Measurements from ENCODE around the gene MSH5. TPM values are rescaled to one million over a fixed set of nuclear protein-coding genes. Genes with fewer than 3 reads are reported as not detected.

Gene MSH5
- total and polyA plus RNA-seq, 9 of the 15 experiments (the other 6 are each of a cell fraction or from before 2014, with no cell fraction given) = 12.5 to 104 (median 46.6) TPM

DNA sequence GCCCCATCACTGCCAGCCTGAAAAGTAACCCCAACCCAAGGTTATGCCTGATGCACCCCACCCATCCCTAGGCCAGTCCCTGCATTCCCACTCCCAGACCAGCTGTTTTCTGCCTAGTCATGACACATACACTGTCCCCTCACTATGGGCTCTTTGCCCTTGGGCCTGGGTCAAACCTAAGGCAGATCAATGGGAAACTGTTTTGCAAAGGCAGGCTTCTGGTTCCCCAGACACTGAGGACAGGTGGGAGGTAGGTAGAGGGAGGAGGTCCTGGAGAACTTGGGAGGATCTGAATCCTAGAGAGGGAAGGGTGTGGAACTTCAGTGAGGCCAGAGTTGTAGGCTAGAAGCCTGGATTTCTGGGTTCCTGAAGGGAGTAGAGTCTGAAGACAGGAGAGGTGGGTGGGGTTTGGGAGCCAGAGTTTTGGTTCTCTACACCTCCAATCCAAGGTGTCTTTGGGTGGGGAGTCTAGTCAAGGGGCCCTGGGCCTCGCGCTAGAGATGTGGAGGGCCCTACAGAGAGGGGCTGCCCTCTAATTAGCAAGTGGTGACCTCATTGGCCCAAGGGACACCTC is 5.5 kb upstream of the MSH5 start (continued):
- TF ChIP-seq, protein P1, sequence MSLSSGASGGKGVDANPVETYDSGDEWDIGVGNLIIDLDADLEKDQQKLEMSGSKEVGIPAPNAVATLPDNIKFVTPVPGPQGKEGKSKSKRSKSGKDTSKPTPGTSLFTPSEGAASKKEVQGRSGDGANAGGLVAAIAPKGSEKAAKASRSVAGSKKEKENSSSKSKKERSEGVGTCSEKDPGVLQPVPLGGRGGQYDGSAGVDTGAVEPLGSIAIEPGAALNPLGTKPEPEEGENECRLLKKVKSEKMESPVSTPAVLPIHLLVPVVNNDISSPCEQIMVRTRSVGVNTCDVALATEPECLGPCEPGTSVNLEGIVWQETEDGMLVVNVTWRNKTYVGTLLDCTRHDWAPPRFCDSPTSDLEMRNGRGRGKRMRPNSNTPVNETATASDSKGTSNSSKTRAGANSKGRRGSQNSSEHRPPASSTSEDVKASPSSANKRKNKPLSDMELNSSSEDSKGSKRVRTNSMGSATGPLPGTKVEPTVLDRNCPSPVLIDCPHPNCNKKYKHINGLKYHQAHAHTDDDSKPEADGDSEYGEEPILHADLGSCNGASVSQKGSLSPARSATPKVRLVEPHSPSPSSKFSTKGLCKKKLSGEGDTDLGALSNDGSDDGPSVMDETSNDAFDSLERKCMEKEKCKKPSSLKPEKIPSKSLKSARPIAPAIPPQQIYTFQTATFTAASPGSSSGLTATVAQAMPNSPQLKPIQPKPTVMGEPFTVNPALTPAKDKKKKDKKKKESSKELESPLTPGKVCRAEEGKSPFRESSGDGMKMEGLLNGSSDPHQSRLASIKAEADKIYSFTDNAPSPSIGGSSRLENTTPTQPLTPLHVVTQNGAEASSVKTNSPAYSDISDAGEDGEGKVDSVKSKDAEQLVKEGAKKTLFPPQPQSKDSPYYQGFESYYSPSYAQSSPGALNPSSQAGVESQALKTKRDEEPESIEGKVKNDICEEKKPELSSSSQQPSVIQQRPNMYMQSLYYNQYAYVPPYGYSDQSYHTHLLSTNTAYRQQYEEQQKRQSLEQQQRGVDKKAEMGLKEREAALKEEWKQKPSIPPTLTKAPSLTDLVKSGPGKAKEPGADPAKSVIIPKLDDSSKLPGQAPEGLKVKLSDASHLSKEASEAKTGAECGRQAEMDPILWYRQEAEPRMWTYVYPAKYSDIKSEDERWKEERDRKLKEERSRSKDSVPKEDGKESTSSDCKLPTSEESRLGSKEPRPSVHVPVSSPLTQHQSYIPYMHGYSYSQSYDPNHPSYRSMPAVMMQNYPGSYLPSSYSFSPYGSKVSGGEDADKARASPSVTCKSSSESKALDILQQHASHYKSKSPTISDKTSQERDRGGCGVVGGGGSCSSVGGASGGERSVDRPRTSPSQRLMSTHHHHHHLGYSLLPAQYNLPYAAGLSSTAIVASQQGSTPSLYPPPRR (CRISPR knock-in tag; IDR thresholded peaks at IDR 0.05; ENCODE audit: borderline replicate concordance) = peak; percentile 86
- TF ChIP-seq, protein P2, sequence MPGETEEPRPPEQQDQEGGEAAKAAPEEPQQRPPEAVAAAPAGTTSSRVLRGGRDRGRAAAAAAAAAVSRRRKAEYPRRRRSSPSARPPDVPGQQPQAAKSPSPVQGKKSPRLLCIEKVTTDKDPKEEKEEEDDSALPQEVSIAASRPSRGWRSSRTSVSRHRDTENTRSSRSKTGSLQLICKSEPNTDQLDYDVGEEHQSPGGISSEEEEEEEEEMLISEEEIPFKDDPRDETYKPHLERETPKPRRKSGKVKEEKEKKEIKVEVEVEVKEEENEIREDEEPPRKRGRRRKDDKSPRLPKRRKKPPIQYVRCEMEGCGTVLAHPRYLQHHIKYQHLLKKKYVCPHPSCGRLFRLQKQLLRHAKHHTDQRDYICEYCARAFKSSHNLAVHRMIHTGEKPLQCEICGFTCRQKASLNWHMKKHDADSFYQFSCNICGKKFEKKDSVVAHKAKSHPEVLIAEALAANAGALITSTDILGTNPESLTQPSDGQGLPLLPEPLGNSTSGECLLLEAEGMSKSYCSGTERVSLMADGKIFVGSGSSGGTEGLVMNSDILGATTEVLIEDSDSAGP (CRISPR knock-in tag; IDR thresholded peaks at IDR 0.05) = 0 out of 2 replicates have a peak, but pooled peaks have one; percentile 7
- TF ChIP-seq, protein P3, sequence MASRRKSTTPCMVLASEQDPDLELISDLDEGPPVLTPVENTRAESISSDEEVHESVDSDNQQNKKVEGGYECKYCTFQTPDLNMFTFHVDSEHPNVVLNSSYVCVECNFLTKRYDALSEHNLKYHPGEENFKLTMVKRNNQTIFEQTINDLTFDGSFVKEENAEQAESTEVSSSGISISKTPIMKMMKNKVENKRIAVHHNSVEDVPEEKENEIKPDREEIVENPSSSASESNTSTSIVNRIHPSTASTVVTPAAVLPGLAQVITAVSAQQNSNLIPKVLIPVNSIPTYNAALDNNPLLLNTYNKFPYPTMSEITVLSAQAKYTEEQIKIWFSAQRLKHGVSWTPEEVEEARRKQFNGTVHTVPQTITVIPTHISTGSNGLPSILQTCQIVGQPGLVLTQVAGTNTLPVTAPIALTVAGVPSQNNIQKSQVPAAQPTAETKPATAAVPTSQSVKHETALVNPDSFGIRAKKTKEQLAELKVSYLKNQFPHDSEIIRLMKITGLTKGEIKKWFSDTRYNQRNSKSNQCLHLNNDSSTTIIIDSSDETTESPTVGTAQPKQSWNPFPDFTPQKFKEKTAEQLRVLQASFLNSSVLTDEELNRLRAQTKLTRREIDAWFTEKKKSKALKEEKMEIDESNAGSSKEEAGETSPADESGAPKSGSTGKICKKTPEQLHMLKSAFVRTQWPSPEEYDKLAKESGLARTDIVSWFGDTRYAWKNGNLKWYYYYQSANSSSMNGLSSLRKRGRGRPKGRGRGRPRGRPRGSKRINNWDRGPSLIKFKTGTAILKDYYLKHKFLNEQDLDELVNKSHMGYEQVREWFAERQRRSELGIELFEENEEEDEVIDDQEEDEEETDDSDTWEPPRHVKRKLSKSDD (conservative IDR thresholded peaks at IDR 0.05; ENCODE audit: low read length) = no peak
- no peak for TF ChIP-seq KDM5B (IDR thresholded peaks at IDR 0.05; ENCODE audit: insufficient replicate concordance, low read depth, low read length)
- TF ChIP-seq, protein P4, sequence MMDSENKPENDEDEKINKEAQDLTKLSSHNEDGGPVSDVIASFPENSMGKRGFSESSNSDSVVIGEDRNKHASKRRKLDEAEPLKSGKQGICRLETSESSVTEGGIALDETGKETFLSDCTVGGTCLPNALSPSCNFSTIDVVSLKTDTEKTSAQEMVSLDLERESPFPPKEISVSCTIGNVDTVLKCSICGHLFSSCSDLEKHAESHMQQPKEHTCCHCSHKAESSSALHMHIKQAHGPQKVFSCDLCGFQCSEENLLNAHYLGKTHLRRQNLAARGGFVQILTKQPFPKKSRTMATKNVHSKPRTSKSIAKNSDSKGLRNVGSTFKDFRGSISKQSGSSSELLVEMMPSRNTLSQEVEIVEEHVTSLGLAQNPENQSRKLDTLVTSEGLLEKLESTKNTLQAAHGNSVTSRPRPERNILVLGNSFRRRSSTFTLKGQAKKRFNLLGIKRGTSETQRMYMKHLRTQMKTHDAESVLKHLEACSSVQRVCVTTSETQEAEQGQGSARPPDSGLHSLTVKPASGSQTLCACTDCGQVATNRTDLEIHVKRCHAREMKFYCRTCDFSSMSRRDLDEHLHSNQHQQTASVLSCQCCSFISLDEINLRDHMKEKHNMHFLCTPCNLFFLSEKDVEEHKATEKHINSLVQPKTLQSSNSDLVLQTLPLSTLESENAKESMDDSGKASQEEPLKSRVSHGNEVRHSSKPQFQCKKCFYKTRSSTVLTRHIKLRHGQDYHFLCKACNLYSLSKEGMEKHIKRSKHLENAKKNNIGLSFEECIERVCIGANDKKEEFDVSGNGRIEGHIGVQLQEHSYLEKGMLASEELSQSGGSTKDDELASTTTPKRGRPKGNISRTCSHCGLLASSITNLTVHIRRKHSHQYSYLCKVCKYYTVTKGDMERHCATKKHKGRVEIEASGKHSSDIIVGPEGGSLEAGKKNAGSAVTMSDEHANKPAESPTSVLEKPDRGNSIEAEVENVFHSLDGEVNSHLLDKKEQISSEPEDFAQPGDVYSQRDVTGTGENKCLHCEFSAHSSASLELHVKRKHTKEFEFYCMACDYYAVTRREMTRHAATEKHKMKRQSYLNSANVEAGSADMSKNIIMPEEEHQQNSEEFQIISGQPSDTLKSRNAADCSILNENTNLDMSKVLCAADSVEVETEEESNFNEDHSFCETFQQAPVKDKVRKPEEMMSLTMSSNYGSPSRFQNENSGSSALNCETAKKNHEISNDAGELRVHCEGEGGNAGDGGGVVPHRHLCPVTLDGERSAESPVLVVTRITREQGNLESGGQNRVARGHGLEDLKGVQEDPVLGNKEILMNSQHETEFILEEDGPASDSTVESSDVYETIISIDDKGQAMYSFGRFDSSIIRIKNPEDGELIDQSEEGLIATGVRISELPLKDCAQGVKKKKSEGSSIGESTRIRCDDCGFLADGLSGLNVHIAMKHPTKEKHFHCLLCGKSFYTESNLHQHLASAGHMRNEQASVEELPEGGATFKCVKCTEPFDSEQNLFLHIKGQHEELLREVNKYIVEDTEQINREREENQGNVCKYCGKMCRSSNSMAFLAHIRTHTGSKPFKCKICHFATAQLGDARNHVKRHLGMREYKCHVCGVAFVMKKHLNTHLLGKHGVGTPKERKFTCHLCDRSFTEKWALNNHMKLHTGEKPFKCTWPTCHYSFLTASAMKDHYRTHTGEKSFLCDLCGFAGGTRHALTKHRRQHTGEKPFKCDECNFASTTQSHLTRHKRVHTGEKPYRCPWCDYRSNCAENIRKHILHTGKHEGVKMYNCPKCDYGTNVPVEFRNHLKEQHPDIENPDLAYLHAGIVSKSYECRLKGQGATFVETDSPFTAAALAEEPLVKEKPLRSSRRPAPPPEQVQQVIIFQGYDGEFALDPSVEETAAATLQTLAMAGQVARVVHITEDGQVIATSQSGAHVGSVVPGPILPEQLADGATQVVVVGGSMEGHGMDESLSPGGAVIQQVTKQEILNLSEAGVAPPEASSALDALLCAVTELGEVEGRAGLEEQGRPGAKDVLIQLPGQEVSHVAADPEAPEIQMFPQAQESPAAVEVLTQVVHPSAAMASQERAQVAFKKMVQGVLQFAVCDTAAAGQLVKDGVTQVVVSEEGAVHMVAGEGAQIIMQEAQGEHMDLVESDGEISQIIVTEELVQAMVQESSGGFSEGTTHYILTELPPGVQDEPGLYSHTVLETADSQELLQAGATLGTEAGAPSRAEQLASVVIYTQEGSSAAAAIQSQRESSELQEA (IDR thresholded peaks at IDR 0.05; ENCODE audit: low read depth) = no peak
- TF ChIP-seq, protein P5, sequence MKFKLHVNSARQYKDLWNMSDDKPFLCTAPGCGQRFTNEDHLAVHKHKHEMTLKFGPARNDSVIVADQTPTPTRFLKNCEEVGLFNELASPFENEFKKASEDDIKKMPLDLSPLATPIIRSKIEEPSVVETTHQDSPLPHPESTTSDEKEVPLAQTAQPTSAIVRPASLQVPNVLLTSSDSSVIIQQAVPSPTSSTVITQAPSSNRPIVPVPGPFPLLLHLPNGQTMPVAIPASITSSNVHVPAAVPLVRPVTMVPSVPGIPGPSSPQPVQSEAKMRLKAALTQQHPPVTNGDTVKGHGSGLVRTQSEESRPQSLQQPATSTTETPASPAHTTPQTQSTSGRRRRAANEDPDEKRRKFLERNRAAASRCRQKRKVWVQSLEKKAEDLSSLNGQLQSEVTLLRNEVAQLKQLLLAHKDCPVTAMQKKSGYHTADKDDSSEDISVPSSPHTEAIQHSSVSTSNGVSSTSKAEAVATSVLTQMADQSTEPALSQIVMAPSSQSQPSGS (CRISPR knock-in tag; IDR thresholded peaks at IDR 0.05) = no peak
